K562 (cell line): ENCODE measurements around the gene CRKL. TPM values are rescaled to one million over a fixed set of nuclear protein-coding genes. Genes with fewer than 3 reads are reported as not detected.

ENCODE experiments used
- ARHGAP35 ChIP-seq: fragments of 450-650 bp; IDR thresholded peaks from 2 replicates; pipeline ENCODE4 v1.6.1; 2018; ENCODE audit not compliant: partially characterized antibody
- CEBPG ChIP-seq, 3 experiments: fragments of 200-800 bp in 1 of 3; sonication (Bioruptor generic) in 1 of 3; sonication (generic) in 1 of 3; formaldehyde crosslinking in 1 of 3; IDR thresholded peaks in 2 of 3; conservative IDR thresholded peaks in 1 of 3; 2 replicates each; pipeline versions ENCODE4 v1.6.1 to v1.8.0; 2016 to 2022; ENCODE audit warnings: missing compliant biosample characterization in 2 of 3, missing genetic modification characterization in 2 of 3, mild to moderate bottlenecking in 1 of 3, missing genetic modification reagents in 1 of 3
- CHD1 ChIP-seq: fragments of 200-600 bp; sonication (generic); IDR thresholded peaks from one replicate; pipeline ENCODE4 v1.6.1; 2012; ENCODE audit warnings: mild to moderate bottlenecking, moderate library complexity, low read length, inconsistent platforms
- CTBP1 ChIP-seq: fragments of 450-650 bp; IDR thresholded peaks from 2 replicates; pipeline ENCODE4 v1.6.1; 2016; ENCODE audit warnings: borderline replicate concordance
- MEIS2 ChIP-seq: fragments of 450-650 bp; IDR thresholded peaks from 2 replicates; pipeline ENCODE4 v1.6.1; 2014; ENCODE audit warnings: mild to moderate bottlenecking; ENCODE audit not compliant: partially characterized antibody
- TEAD1 ChIP-seq, 2 experiments: fragments of 450-650 bp in 1 of 2; sonication (generic) in 1 of 2; formaldehyde crosslinking; IDR thresholded peaks; 2 replicates each; pipeline versions ENCODE4 v1.4.0 to v1.8.0; 2020 to 2022; ENCODE audit warnings: mild to moderate bottlenecking in 2 of 2, missing genetic modification reagents in 1 of 2
- TEAD4 ChIP-seq, 2 experiments: sonication (generic) in 1 of 2; formaldehyde crosslinking in 1 of 2; IDR thresholded peaks; 2 replicates each; pipeline versions ENCODE4 v1.6.1 to v1.8.0; 2012 to 2022; ENCODE audit warnings: borderline replicate concordance in 1 of 2, inconsistent platforms in 1 of 2, low read length in 1 of 2, mild to moderate bottlenecking in 1 of 2, missing genetic modification reagents in 1 of 2
- polyA plus RNA-seq, 8 experiments: library from polyadenylated mRNA; depleted of rRNA in 4 of 8; stranded (reverse) in 5 of 8; unstranded in 3 of 8; fragments of >200 nt; fragmentation: Nextera tagmentation in 2 of 8; fragmentation: Illumina TruSeq in 1 of 8; extraction: Ambion mirVana in 2 of 8; extraction: Trizol in 1 of 8; gene quantifications; 2 replicates each; pipeline versions ENCODE4 v1.2.1 to v1.2.3, GENCODE V29; 2011 to 2014; ENCODE audit warnings: inconsistent platforms in 1 of 8, missing spikeins in 1 of 8
- total RNA-seq, 7 experiments: library from RNA; depleted of rRNA in 6 of 7; stranded (reverse); fragments of >200 nt in 6 of 7; fragmentation: Illumina TruSeq in 2 of 7; extraction: Trizol in 2 of 7; gene quantifications; 2 replicates each; pipeline versions ENCODE4 v1.2.1 to v1.2.3, GENCODE V29; 2011 to 2021; ENCODE audit warnings: low replicate concordance in 1 of 7
- TF ChIP-seq, protein P1 (sequence below), 2 experiments: fragments of 450-650 bp; formaldehyde crosslinking in 1 of 2; IDR thresholded peaks; 2 replicates each; pipeline versions ENCODE4 v1.4.0 to v1.6.1; 2014 to 2020; ENCODE audit warnings: mild to moderate bottlenecking in 2 of 2, borderline replicate concordance in 1 of 2, low read depth in 1 of 2
- TF ChIP-seq, protein P2 (sequence below): fragments of 450-650 bp; IDR thresholded peaks from 2 replicates; pipeline ENCODE4 v1.6.1; 2016; ENCODE audit warnings: borderline replicate concordance
- TF ChIP-seq, protein P3 (sequence below): fragments of 450-650 bp; IDR thresholded peaks from 2 replicates; pipeline ENCODE4 v1.6.1; 2016; ENCODE audit warnings: antibody characterized with exemption

CRKL gene
- total and polyA plus RNA-seq, 9 of the 15 experiments (the other 6 are each of a cell fraction or from before 2014, with no cell fraction given), result 100 to 263 (median 124) TPM

DNA sequence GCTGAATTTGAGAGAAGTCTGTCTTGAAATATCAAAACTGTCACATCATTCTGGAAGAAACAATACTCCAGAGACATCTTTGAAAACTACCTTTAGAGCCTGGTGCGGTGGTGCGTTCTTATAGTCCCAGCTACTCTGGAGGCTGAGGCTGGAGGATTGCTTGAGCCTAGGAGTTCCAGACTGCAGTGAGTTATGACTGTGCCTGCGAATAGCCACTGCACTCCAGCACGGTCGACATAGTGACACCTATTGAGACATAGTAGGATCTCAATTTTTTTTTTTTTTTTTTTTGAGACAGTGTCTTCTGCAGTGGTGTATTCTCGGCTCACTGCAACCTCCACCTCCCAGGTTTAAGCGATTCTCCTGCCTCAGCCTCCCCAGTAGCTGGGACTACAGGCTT, 38.3 kb downstream of the CRKL start (continued):
- TF ChIP-seq CEBPG (CRISPR knock-in tag; IDR thresholded peaks at IDR 0.05), result 0 out of 2 replicates have a peak, but pooled peaks have one; percentile 10
- TF ChIP-seq CEBPG (tag; conservative IDR thresholded peaks at IDR 0.05 in 1 of 2, IDR thresholded peaks at IDR 0.05 in 1 of 2), result no peak
- no peak for TF ChIP-seq ARHGAP35
- TF ChIP-seq, protein P1, sequence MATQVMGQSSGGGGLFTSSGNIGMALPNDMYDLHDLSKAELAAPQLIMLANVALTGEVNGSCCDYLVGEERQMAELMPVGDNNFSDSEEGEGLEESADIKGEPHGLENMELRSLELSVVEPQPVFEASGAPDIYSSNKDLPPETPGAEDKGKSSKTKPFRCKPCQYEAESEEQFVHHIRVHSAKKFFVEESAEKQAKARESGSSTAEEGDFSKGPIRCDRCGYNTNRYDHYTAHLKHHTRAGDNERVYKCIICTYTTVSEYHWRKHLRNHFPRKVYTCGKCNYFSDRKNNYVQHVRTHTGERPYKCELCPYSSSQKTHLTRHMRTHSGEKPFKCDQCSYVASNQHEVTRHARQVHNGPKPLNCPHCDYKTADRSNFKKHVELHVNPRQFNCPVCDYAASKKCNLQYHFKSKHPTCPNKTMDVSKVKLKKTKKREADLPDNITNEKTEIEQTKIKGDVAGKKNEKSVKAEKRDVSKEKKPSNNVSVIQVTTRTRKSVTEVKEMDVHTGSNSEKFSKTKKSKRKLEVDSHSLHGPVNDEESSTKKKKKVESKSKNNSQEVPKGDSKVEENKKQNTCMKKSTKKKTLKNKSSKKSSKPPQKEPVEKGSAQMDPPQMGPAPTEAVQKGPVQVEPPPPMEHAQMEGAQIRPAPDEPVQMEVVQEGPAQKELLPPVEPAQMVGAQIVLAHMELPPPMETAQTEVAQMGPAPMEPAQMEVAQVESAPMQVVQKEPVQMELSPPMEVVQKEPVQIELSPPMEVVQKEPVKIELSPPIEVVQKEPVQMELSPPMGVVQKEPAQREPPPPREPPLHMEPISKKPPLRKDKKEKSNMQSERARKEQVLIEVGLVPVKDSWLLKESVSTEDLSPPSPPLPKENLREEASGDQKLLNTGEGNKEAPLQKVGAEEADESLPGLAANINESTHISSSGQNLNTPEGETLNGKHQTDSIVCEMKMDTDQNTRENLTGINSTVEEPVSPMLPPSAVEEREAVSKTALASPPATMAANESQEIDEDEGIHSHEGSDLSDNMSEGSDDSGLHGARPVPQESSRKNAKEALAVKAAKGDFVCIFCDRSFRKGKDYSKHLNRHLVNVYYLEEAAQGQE (IDR thresholded peaks at IDR 0.05; ENCODE audit: borderline replicate concordance), result no peak
- TF ChIP-seq, protein P1 (CRISPR knock-in tag; IDR thresholded peaks at IDR 0.05; ENCODE audit: low read depth), result no peak
- TF ChIP-seq CHD1, result no peak
- TF ChIP-seq TEAD4 (IDR thresholded peaks at IDR 0.05; ENCODE audit: low read length), result no peak
- TF ChIP-seq TEAD4 (CRISPR knock-in tag; IDR thresholded peaks at IDR 0.05; ENCODE audit: borderline replicate concordance), result 0 out of 2 replicates have a peak, but pooled peaks have one; percentile 57
- TF ChIP-seq, protein P2, sequence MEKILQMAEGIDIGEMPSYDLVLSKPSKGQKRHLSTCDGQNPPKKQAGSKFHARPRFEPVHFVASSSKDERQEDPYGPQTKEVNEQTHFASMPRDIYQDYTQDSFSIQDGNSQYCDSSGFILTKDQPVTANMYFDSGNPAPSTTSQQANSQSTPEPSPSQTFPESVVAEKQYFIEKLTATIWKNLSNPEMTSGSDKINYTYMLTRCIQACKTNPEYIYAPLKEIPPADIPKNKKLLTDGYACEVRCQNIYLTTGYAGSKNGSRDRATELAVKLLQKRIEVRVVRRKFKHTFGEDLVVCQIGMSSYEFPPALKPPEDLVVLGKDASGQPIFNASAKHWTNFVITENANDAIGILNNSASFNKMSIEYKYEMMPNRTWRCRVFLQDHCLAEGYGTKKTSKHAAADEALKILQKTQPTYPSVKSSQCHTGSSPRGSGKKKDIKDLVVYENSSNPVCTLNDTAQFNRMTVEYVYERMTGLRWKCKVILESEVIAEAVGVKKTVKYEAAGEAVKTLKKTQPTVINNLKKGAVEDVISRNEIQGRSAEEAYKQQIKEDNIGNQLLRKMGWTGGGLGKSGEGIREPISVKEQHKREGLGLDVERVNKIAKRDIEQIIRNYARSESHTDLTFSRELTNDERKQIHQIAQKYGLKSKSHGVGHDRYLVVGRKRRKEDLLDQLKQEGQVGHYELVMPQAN, result no peak
- TF ChIP-seq TEAD1 (CRISPR knock-in tag; IDR thresholded peaks at IDR 0.05), result peak in 1 of 2 experiments; percentile 52; a peak in 1 of 4 replicates
- TF ChIP-seq, protein P3, sequence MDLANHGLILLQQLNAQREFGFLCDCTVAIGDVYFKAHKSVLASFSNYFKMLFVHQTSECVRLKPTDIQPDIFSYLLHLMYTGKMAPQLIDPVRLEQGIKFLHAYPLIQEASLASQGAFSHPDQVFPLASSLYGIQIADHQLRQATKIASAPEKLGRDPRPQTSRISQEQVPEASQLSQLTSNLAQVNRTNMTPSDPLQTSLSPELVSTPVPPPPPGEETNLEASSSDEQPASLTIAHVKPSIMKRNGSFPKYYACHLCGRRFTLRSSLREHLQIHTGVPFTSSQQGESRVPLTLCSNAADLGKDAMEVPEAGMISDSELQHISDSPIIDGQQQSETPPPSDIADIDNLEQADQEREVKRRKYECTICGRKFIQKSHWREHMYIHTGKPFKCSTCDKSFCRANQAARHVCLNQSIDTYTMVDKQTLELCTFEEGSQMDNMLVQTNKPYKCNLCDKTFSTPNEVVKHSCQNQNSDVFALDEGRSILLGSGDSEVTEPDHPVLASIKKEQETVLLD, result no peak
- peak; percentile 32 for TF ChIP-seq MEIS2
- TF ChIP-seq CTBP1, result no peak
